Measurements from ENCODE around the gene ENDOD1. TPM values are rescaled to one million over a fixed set of nuclear protein-coding genes. Genes with fewer than 3 reads are reported as not detected.

ENDOD1 gene
- total RNA-seq, 1 donor from 2014 or later: 32.2 TPM

DNA sequence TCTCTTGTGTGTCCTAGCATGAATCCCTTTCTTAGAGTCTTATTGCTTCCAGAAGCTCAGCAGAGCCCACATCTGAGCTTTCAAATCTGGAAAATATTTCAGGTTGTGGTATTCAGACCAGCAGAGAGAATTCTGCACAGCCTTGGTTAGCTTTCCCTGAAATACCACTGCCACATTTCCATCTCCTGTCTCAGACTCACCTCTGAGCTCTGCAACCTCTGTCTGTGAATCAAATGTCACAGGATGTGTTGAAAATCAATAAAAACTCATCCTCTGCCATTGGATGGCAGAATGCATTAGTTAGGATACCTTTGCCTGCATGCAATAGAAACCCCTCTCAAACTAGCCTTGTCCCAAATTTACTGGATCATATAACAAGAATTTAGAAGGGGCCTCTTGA, 47.7 kb downstream of the ENDOD1 start:
- no peak overlapping the region for H3K4me3 ChIP-seq
- intact Hi-C loops (cut with DNase I): no loop called here
- no peaks in the 10 kb centered on the region for H3K9me3 ChIP-seq
- H3K27me3 ChIP-seq: no peaks in the 10 kb centered on the region
- ATAC-seq (no peak), DNase-seq (no peak)
- no peaks in the 10 kb centered on the region for H3K36me3 ChIP-seq
- H3K27ac ChIP-seq: no peak overlapping the region
- TF ChIP-seq, protein P1, sequence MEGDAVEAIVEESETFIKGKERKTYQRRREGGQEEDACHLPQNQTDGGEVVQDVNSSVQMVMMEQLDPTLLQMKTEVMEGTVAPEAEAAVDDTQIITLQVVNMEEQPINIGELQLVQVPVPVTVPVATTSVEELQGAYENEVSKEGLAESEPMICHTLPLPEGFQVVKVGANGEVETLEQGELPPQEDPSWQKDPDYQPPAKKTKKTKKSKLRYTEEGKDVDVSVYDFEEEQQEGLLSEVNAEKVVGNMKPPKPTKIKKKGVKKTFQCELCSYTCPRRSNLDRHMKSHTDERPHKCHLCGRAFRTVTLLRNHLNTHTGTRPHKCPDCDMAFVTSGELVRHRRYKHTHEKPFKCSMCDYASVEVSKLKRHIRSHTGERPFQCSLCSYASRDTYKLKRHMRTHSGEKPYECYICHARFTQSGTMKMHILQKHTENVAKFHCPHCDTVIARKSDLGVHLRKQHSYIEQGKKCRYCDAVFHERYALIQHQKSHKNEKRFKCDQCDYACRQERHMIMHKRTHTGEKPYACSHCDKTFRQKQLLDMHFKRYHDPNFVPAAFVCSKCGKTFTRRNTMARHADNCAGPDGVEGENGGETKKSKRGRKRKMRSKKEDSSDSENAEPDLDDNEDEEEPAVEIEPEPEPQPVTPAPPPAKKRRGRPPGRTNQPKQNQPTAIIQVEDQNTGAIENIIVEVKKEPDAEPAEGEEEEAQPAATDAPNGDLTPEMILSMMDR (IDR thresholded peaks at IDR 0.05): no peak
- H3K4me1 ChIP-seq: no peaks in the 10 kb centered on the region

DNA sequence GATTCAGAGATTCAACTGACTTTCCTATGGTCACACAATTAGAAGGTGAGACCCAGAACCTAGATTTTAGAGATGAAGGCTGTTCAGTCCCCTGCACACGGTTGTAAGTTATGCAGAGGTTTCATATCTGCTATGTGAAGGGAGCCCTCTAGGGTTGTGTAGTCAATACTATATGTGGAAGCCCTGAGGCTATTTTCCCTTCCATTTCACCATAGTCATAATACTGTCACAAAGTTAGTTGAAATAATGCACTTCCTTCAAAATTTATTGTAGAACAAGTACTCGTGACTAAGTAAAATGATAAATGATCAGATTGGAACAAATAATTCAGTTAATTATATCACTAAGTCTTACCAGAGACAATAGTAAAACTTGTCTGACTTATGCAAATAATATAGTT, 48.8 kb downstream of the ENDOD1 start:
- H3K4me1 ChIP-seq: no peaks in the 10 kb centered on the region
- H3K9me3 ChIP-seq: no peaks in the 10 kb centered on the region
- TF ChIP-seq, protein P1 (IDR thresholded peaks at IDR 0.05): peak; percentile 24
- H3K27ac ChIP-seq: no peak overlapping the region
- DNase-seq (no peak), ATAC-seq (peak; percentile 64)
- intact Hi-C loops (cut with DNase I): no loop called here
- no peaks in the 10 kb centered on the region for H3K36me3 ChIP-seq
- no peaks in the 10 kb centered on the region for H3K27me3 ChIP-seq
- H3K4me3 ChIP-seq: no peak overlapping the region

DNA sequence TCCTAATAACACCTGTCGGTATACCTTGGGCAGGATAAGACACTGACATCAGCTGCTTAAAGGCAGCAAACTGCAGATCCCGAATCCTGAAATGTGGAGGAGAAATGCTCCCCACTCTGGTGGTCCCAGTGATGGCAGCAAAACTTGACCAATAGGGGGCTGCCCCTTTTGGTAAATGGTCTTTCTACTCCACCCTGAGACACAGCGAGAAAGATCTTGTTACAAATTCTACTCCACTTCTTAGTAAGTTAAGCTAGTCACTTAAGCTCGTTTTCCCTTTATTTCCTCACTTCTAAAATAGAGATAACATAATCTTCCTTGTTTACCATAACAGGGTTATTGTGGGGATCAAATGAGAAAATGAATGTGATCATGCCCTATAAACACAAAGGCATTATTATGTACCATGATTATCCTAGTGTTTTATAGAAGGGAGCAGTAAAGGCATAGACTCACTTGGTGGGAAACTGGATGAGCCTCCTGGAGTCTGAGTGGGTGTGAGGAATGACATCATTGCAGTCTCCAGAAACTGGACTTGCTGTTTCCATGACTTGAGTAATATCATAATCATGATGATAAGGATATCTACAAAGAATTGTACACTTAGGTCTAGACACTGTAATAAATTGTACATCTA, 50.9 kb downstream of the ENDOD1 start:
- TF ChIP-seq, protein P1 (IDR thresholded peaks at IDR 0.05): no peak
- no peak for DNase-seq
- Histone ChIP-seq H3K36me3 (no peaks in the 10 kb centered on the region), H3K27me3 (no peaks in the 10 kb centered on the region), H3K4me1 (no peaks in the 10 kb centered on the region), H3K27ac (no peak overlapping the region), H3K4me3 (no peak overlapping the region), H3K9me3 (no peaks in the 10 kb centered on the region)
- intact Hi-C loops (cut with DNase I): loop anchor here (10.0 kb wide), 1 partner anchor 66 kb away; no protein-coding TSS in a partner anchor
- no peak for ATAC-seq

DNA sequence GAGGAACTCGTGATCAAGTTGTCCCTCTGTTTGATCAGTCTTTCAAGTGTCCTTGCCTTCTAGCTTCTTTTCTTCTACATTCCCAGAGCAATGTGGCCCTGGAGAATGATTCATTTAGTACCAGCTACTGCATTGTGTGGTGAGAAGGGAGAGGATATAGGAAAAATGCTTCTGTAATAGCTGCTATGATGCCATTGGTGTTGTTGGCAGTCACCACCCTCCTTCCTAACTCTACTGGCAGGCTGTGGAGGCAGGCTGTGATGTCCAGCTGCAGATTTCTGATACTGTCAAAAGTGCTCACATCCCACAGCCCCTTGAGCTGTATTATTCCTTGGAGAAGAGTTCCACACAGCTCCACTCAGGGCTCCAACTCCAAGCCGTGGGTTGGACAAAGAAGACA, 52.8 kb downstream of the ENDOD1 start:
- intact Hi-C loops (cut with DNase I): loop anchor here (10.0 kb wide), 1 partner anchor 68 kb away; no protein-coding TSS in a partner anchor
- ATAC-seq: no peak

DNA sequence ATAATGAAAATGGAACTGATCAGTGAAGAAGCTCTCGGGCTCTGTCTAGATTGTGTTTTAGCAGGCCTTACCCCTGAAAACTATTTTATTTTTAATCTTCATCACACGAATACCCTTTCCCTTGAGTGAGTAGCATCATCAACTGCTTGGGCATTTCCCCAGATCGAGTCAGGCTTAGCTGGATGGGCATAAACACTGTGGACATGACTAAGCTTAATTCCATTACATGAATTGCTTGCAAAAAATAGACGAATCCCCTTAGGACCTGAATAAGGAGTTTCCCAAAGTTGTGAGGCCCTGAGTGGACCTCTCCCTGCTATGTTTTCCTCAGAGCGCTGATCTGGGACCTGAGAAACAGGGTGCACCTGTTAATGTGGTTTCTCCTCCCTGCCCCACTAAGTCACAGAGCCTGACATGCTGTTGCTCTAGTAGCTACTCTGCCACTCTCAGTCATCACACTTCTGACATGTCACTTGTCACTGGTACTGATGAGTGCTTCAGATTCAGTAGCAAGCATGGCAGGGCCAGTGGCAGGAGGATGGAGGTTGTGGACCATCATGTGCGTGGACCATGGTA, 53.5 kb downstream of the ENDOD1 start:
- H3K9me3 ChIP-seq: no peaks in the 10 kb centered on the region
- TF ChIP-seq, protein P1 (IDR thresholded peaks at IDR 0.05): no peak
- DNase-seq: no peak
- H3K27me3 ChIP-seq: no peaks in the 10 kb centered on the region
- H3K36me3 ChIP-seq: no peaks in the 10 kb centered on the region
- H3K4me3 ChIP-seq: no peak overlapping the region
- H3K27ac ChIP-seq: no peak overlapping the region
- no peak for ATAC-seq
- intact Hi-C loops (cut with DNase I): loop anchor here (10.0 kb wide), 1 partner anchor 68 kb away; no protein-coding TSS in a partner anchor
- H3K4me1 ChIP-seq: peaks cover 9% of the 10 kb centered on the region

More for the DNA sequence above, 52.8 kb downstream of the ENDOD1 start:
- Histone ChIP-seq H3K4me3 (no peak overlapping the region), H3K36me3 (no peaks in the 10 kb centered on the region), H3K27me3 (no peaks in the 10 kb centered on the region), H3K27ac (no peak overlapping the region), H3K9me3 (no peaks in the 10 kb centered on the region), H3K4me1 (peaks cover 4% of the 10 kb centered on the region)
- DNase-seq: no peak
- TF ChIP-seq, protein P1 (IDR thresholded peaks at IDR 0.05): no peak

Data from upper lobe of right lung (tissue), 1 donor.